DOHH2 (cell line): Measurements from ENCODE around the gene ERH.

Experiments
- EZH2phosphoT487 ChIP-seq: fragments of 200-600 bp; sonication (generic); IDR thresholded peaks from 2 replicates; pipeline ENCODE4 v1.6.1; 2017; ENCODE audit warnings: borderline replicate concordance, mild to moderate bottlenecking, antibody characterized with exemption, low read length, moderate library complexity, mixed read lengths
- TF ChIP-seq, protein P1 (sequence below): fragments of 200-600 bp; sonication (generic); IDR thresholded peaks from one replicate; pipeline ENCODE4 v1.5.1; 2014; ENCODE audit warnings: antibody characterized with exemption, mild to moderate bottlenecking, low read depth, low read length; ENCODE audit not compliant: poor library complexity, severe bottlenecking

DNA sequence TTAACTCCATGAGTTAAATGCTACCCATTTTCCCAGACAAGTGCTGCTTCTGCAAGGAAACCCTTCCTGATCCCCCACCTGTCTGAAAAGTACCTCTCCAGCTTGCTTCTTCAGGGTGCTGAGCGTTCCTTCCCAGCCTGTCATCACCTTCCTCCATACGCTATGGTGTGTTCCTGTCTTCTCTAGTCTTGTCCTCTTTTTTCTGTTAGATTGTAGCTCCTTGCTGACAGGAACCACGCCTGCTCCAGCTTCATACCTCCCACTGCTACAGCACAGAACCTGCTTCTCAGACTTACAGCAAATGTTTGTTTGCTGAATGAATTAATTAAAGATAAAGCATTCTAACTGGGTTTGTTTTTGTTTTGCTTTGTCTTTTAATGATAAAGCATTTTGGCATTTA is 39.1 kb downstream of the ERH start:
- TF ChIP-seq, protein P1, sequence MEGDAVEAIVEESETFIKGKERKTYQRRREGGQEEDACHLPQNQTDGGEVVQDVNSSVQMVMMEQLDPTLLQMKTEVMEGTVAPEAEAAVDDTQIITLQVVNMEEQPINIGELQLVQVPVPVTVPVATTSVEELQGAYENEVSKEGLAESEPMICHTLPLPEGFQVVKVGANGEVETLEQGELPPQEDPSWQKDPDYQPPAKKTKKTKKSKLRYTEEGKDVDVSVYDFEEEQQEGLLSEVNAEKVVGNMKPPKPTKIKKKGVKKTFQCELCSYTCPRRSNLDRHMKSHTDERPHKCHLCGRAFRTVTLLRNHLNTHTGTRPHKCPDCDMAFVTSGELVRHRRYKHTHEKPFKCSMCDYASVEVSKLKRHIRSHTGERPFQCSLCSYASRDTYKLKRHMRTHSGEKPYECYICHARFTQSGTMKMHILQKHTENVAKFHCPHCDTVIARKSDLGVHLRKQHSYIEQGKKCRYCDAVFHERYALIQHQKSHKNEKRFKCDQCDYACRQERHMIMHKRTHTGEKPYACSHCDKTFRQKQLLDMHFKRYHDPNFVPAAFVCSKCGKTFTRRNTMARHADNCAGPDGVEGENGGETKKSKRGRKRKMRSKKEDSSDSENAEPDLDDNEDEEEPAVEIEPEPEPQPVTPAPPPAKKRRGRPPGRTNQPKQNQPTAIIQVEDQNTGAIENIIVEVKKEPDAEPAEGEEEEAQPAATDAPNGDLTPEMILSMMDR = no peak
- no peak for TF ChIP-seq EZH2phosphoT487
